SK-N-SH treated with all-trans-retinoic acid at 6 μM for 48 hours (cell line): ENCODE data around the gene PRKAG3.
"Not testable (repeated sequence)": the region's sequence is repeated elsewhere in the genome, so short reads cannot be mapped to it uniquely, and the experiment has no call there.

Experiments used
- ARNTL ChIP-seq: fragments of 450-650 bp; formaldehyde crosslinking; IDR thresholded peaks from 2 replicates; pipeline ENCODE4 v1.5.0; 2020; ENCODE audit warnings: low read depth, mild to moderate bottlenecking, moderate library complexity, borderline replicate concordance
- ISL1 ChIP-seq: fragments of 250-450 bp; sonication (Bioruptor Pico); IDR thresholded peaks from 2 replicates; pipeline ENCODE4 v2.1.2; 2022; ENCODE audit warnings: mild to moderate bottlenecking, moderate library complexity
- TCF4 ChIP-seq: fragments of 250-450 bp; sonication (Bioruptor Pico); IDR thresholded peaks from 2 replicates; pipeline ENCODE4 v1.8.0; 2021; ENCODE audit warnings: mild to moderate bottlenecking, moderate library complexity, borderline replicate concordance
- ZFP30 ChIP-seq: fragments of 450-650 bp; formaldehyde crosslinking; IDR thresholded peaks from 2 replicates; pipeline ENCODE4 v1.5.0; 2022; ENCODE audit warnings: mild to moderate bottlenecking, moderate library complexity
- ZNF565 ChIP-seq: fragments of 450-650 bp; formaldehyde crosslinking; conservative IDR thresholded peaks from 2 replicates; pipeline ENCODE4 v1.5.0; 2020; ENCODE audit warnings: low read depth, mild to moderate bottlenecking, moderate library complexity

- not testable (repeated sequence) for TF ChIP-seq TCF4 (CRISPR knock-in tag); ZNF565 (CRISPR knock-in tag); ARNTL; ZFP30; ISL1 (CRISPR knock-in tag)
These were observed 12.7 kb upstream of the PRKAG3 start for GRCh38 chr2:218844334-218844733.
